Skeletal muscle satellite cell (primary cell): ENCODE results near the gene MAPT.
"Not testable (repeated sequence)": the region's sequence is repeated elsewhere in the genome, so short reads cannot be mapped to it uniquely, and the experiment has no call there.

Experiments
- H3K27me3 ChIP-seq: 2 replicates; pipeline ENCODE4 v1.7.0; 2013; ENCODE audit warnings: low read length; ENCODE audit not compliant: control insufficient read depth, insufficient read depth
- H3K36me3 ChIP-seq: 2 replicates; pipeline ENCODE4 v1.7.0; 2013; ENCODE audit warnings: mild to moderate bottlenecking, control low read depth, low read length; ENCODE audit not compliant: insufficient read depth
- H3K4me1 ChIP-seq: 2 replicates; pipeline ENCODE4 v1.7.0; 2013; ENCODE audit warnings: low read length; ENCODE audit not compliant: control insufficient read depth, insufficient read depth
- H3K4me2 ChIP-seq: 2 replicates; pipeline ENCODE4 v1.7.0; 2013; ENCODE audit warnings: mild to moderate bottlenecking, low read length
- H3K4me3 ChIP-seq: 2 replicates; pipeline ENCODE4 v1.7.0; 2013; ENCODE audit warnings: low read length
- H3K9ac ChIP-seq: 2 replicates; pipeline ENCODE4 v1.7.0; 2013; ENCODE audit warnings: mild to moderate bottlenecking, low read depth, low read length, moderate library complexity
- H3K9me3 ChIP-seq: replicated peaks from 2 replicates; pipeline ENCODE4 v1.7.0; 2013; ENCODE audit warnings: mild to moderate bottlenecking, control low read depth, low read length

MAPT gene

GRCh38 chr17:45935197-45935709 lies 40.9 kb downstream of the MAPT start:
- H3K4me1 ChIP-seq = no peaks in the 10 kb centered on the region
- H3K4me3 ChIP-seq = no peak overlapping the region
- H3K9ac ChIP-seq = no peak overlapping the region
- H3K4me2 ChIP-seq = no peak overlapping the region
- peaks cover 60% of the 10 kb centered on the region for H3K27me3 ChIP-seq
- H3K36me3 ChIP-seq = no peaks in the 10 kb centered on the region
- no peaks in the 10 kb centered on the region for H3K9me3 ChIP-seq

- H3K4me3 ChIP-seq = no peak overlapping the region
- no peak overlapping the region for H3K4me2 ChIP-seq
- no peak overlapping the region for H3K9ac ChIP-seq
- H3K36me3 ChIP-seq = no peaks in the 10 kb centered on the region
- no peaks in the 10 kb centered on the region for H3K4me1 ChIP-seq
- H3K27me3 ChIP-seq = peaks cover 62% of the 10 kb centered on the region
- H3K9me3 ChIP-seq = no peaks in the 10 kb centered on the region
Measured at GRCh38 chr17:45935710-45936509, 41.6 kb downstream of the MAPT start.

GRCh38 chr17:45936610-45937009 lies 42.3 kb downstream of the MAPT start:
- no peaks in the 10 kb centered on the region for H3K4me1 ChIP-seq
- no peak overlapping the region for H3K9ac ChIP-seq
- no peaks in the 10 kb centered on the region for H3K9me3 ChIP-seq
- peaks cover 65% of the 10 kb centered on the region for H3K27me3 ChIP-seq
- H3K4me3 ChIP-seq = no peak overlapping the region
- no peak overlapping the region for H3K4me2 ChIP-seq
- no peaks in the 10 kb centered on the region for H3K36me3 ChIP-seq

GRCh38 chr17:45937186-45937585 lies 42.8 kb downstream of the MAPT start:
- H3K36me3 ChIP-seq, H3K4me1 ChIP-seq, H3K9me3 ChIP-seq, H3K9ac ChIP-seq, H3K4me3 ChIP-seq, H3K4me2 ChIP-seq: not testable (repeated sequence)
- H3K27me3 ChIP-seq = peaks cover 67% of the 10 kb centered on the region

DNA sequence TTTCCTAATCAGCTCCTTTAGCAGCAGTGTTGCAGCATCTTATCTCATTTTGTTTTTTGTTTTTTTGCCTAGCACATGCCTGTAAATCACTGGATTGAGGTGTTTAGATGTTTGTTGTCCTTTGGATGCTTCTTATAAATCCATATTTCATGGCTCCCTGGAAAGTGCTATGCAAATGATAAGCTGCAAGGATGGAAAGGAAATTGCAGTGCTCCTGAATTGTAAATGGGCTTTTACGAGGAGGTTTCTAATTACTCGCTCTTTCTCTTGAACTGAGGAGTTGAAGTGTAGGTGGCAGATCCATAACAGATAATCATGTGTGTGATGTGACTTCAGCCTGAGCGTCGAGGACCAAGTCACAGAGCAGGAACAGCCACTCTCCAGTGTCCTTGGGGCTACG lies 45.0 kb downstream of the MAPT start:
- Histone ChIP-seq H3K4me3 (no peak overlapping the region), H3K9me3 (no peaks in the 10 kb centered on the region), H3K4me1 (no peaks in the 10 kb centered on the region), H3K9ac (no peak overlapping the region), H3K27me3 (peaks cover 84% of the 10 kb centered on the region), H3K36me3 (no peaks in the 10 kb centered on the region), H3K4me2 (no peak overlapping the region)

GRCh38 chr17:45940293-45940692 lies 45.9 kb downstream of the MAPT start:
- no peaks in the 10 kb centered on the region for H3K4me1 ChIP-seq
- H3K9ac ChIP-seq = no peak overlapping the region
- peaks cover 85% of the 10 kb centered on the region for H3K27me3 ChIP-seq
- no peaks in the 10 kb centered on the region for H3K36me3 ChIP-seq
- no peak overlapping the region for H3K4me2 ChIP-seq
- H3K4me3 ChIP-seq = no peak overlapping the region
- no peaks in the 10 kb centered on the region for H3K9me3 ChIP-seq

- no peak overlapping the region for H3K9ac ChIP-seq
- no peak overlapping the region for H3K4me3 ChIP-seq
- no peaks in the 10 kb centered on the region for H3K36me3 ChIP-seq
- no peak overlapping the region for H3K4me2 ChIP-seq
- no peaks in the 10 kb centered on the region for H3K9me3 ChIP-seq
- H3K4me1 ChIP-seq = no peaks in the 10 kb centered on the region
- H3K27me3 ChIP-seq = peaks cover 81% of the 10 kb centered on the region
Measured at GRCh38 chr17:45940826-45941225, 46.5 kb downstream of the MAPT start.

- Histone ChIP-seq H3K9ac (no peak overlapping the region), H3K27me3 (peaks cover 79% of the 10 kb centered on the region), H3K4me3 (no peak overlapping the region), H3K9me3 (no peaks in the 10 kb centered on the region), H3K4me2 (no peak overlapping the region), H3K4me1 (no peaks in the 10 kb centered on the region), H3K36me3 (no peaks in the 10 kb centered on the region)
Measured at GRCh38 chr17:45941395-45941794, 47.0 kb downstream of the MAPT start.

DNA sequence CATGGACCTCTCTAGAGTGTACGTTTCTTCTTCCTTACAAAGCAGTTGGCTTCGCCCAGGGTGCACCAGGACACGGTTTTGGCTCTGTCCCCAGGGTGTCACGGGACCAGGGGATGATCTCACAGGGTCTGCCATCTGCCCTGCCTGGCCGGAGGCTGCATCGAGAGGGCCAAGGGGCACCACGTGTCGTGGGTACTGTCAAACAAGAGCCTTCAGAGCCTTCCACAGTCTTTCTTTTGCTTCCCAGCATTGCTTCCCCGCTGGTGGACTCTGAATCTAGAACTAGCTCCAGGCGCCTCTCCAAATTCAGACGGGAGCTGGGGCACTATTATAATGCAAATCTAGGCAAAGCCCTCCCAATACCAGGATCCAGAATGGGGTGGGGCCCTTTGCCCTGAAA lies 47.9 kb downstream of the MAPT start:
- Histone ChIP-seq H3K36me3 (no peaks in the 10 kb centered on the region), H3K27me3 (peaks cover 79% of the 10 kb centered on the region)

DNA sequence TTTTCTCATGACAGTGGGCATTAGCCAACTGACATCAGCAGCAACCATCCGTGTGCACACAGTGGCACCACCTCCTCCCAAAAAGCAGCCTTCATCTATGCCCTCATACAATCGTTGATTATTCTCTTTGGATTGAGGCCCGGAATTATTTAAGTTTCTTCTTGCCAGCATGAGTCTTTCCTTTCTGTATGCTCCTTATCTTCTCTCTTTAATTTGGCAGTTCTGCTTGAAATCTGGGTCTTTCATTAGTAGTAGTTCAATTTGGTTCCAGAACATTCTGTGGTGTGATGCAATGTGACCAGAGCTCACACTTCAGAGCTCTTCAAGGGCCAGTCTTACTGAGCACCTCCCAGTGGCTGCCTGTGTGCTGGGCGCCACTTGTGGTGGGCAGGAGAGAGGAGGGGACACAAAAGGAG lies 52.5 kb downstream of the MAPT start:
- H3K4me3 ChIP-seq = no peak overlapping the region
- H3K4me1 ChIP-seq = peaks cover 6% of the 10 kb centered on the region
- no peak overlapping the region for H3K9ac ChIP-seq
- peaks cover 71% of the 10 kb centered on the region for H3K27me3 ChIP-seq
- H3K4me2 ChIP-seq = no peak overlapping the region
- H3K36me3 ChIP-seq = no peaks in the 10 kb centered on the region
- H3K9me3 ChIP-seq = no peaks in the 10 kb centered on the region

More for the DNA sequence above, 47.9 kb downstream of the MAPT start:
- Histone ChIP-seq H3K9me3 (no peaks in the 10 kb centered on the region), H3K4me1 (no peaks in the 10 kb centered on the region), H3K4me2 (no peak overlapping the region), H3K9ac (no peak overlapping the region), H3K4me3 (no peak overlapping the region)

- H3K9me3 ChIP-seq = no peaks in the 10 kb centered on the region
- H3K9ac ChIP-seq = no peak overlapping the region
- no peak overlapping the region for H3K4me3 ChIP-seq
- H3K36me3 ChIP-seq = no peaks in the 10 kb centered on the region
- H3K27me3 ChIP-seq = peaks cover 66% of the 10 kb centered on the region
- H3K4me1 ChIP-seq = peaks cover 6% of the 10 kb centered on the region
- peak overlapping the region; percentile 63 for H3K4me2 ChIP-seq
Measured at GRCh38 chr17:45948498-45948880, 54.1 kb downstream of the MAPT start.
